HepG2 (cell line): ENCODE measurements around the gene DIPK1A. TPM values are rescaled to one million over a fixed set of nuclear protein-coding genes. Genes with fewer than 3 reads are reported as not detected.

Experiments used
- ATAC-seq: fragments of 200-7000 bp; cut with Tn5 transposase; 3 replicates; pipeline ENCODE4 v1.9.1; 2020; ENCODE audit warnings: mild to moderate bottlenecking, moderate library complexity
- BruUV-seq: library from RNA; stranded (reverse); fragments of 400-500 nt; replicated peaks from 2 replicates; lab custom pipeline; 2021; lab: Mats Ljungman, UMichigan
- CTCF ChIA-PET: fragments of 300-600 bp; formaldehyde crosslinking; extraction: SDS; loops from one replicate; lab custom pipeline; 2021; ENCODE audit warnings: low total read pairs, inconsistent platforms, low intra/inter-chr PET ratio; lab: Yijun Ruan, JAX
- POLR2A ChIA-PET: fragments of 350-600 bp; sonication (Branson Sonifier 250); formaldehyde crosslinking; loops from one replicate; lab custom pipeline; 2020; ENCODE audit warnings: antibody characterized with exemption, inconsistent platforms; lab: Yijun Ruan, JAX
- DNase-seq: peaks from one replicate; pipeline ENCODE4 v3.0.0-alpha.2; 2015; ENCODE audit warnings: low spot score
- FAIRE-seq: peaks from 3 replicates; lab custom pipeline; 2011; peaks lifted over from hg19 to GRCh38; lab: Jason Lieb, UNC
- H2AFZ ChIP-seq: one replicate; pipeline ENCODE4 v1.6.1; 2011; ENCODE audit warnings: low read length, inconsistent platforms
- H3K27ac ChIP-seq: fragments of 300-600 bp; 3 replicates; pipeline ENCODE4 v1.8.0; 2011; ENCODE audit warnings: mixed run types, mild to moderate bottlenecking, mixed read lengths, low read length, inconsistent platforms; ENCODE audit not compliant: insufficient read depth; ENCODE audit errors: extremely low read length
- H3K27me3 ChIP-seq, 2 experiments: fragments of 200-600 bp in 1 of 2; 2 replicates in 1 of 2; 3 replicates in 1 of 2; pipeline versions ENCODE4 v1.6.0 to v1.8.0; 2011; ENCODE audit warnings: low read length in 2 of 2, mild to moderate bottlenecking in 2 of 2, moderate library complexity in 2 of 2, inconsistent platforms in 1 of 2; ENCODE audit not compliant: insufficient read depth in 2 of 2, control insufficient read depth in 1 of 2
- H3K36me3 ChIP-seq, 2 experiments: fragments of 200-600 bp in 1 of 2; replicated peaks in 1 of 2; 2 replicates in 1 of 2; 3 replicates in 1 of 2; pipeline versions ENCODE4 v1.5.1 to v1.8.0; 2011; ENCODE audit warnings: low read length in 2 of 2, inconsistent platforms in 1 of 2; ENCODE audit not compliant: insufficient read depth in 2 of 2, control insufficient read depth in 1 of 2
- H3K4me1 ChIP-seq: 2 replicates; pipeline ENCODE4 v1.5.1; 2012; ENCODE audit warnings: low read length, inconsistent platforms; ENCODE audit not compliant: insufficient read depth
- H3K4me2 ChIP-seq: 2 replicates; pipeline ENCODE4 v1.6.0; 2011; ENCODE audit warnings: low read depth, low read length, inconsistent platforms
- H3K4me3 ChIP-seq, 3 experiments: fragments of 200-600 bp in 1 of 3; sonication (generic), shearing (Covaris generic) in 1 of 3; replicated peaks in 1 of 3; 2 replicates each; pipeline ENCODE4 v1.5.1; 2011 to 2016; ENCODE audit warnings: low read length in 3 of 3, inconsistent platforms in 2 of 3, low read depth in 2 of 3, mild to moderate bottlenecking in 2 of 3, control low read depth in 1 of 3, mixed read lengths in 1 of 3; ENCODE audit not compliant: insufficient read depth in 1 of 3
- H3K79me2 ChIP-seq: one replicate; pipeline ENCODE4 v1.6.1; 2011; ENCODE audit warnings: low read length, inconsistent platforms; ENCODE audit not compliant: insufficient read depth
- H3K9ac ChIP-seq: 2 replicates; pipeline ENCODE4 v1.6.0; 2011; ENCODE audit warnings: mild to moderate bottlenecking, low read depth, low read length, inconsistent platforms; ENCODE audit not compliant: insufficient read depth
- H3K9me3 ChIP-seq: 2 replicates; pipeline ENCODE4 v1.5.1; 2012; ENCODE audit warnings: mild to moderate bottlenecking, low read length
- H4K20me1 ChIP-seq: 2 replicates; pipeline ENCODE4 v1.6.0; 2011; ENCODE audit warnings: inconsistent platforms, mild to moderate bottlenecking, low read length, moderate library complexity; ENCODE audit not compliant: insufficient read depth
- POLR2AphosphoS2 ChIP-seq: IDR thresholded peaks from 2 replicates; pipeline ENCODE4 v1.6.1; 2011; ENCODE audit warnings: low read depth, low read length, improper control_type of control experiment
- RXRA ChIP-seq: sonication (generic); formaldehyde crosslinking; IDR thresholded peaks from 2 replicates; pipeline ENCODE4 v1.5.1; 2020; ENCODE audit warnings: missing genetic modification reagents
- SMAD9 ChIP-seq: sonication (generic); formaldehyde crosslinking; IDR thresholded peaks from 2 replicates; pipeline ENCODE4 v1.5.1; 2020; ENCODE audit warnings: mild to moderate bottlenecking, missing genetic modification reagents
- ZFAT ChIP-seq: sonication (generic); formaldehyde crosslinking; conservative IDR thresholded peaks from 2 replicates; pipeline ENCODE4 v1.8.1; 2023; ENCODE audit warnings: missing genetic modification reagents, inconsistent platforms
- ZFP62 ChIP-seq: sonication (generic); formaldehyde crosslinking; IDR thresholded peaks from 2 replicates; pipeline ENCODE4 v1.4.0; 2020; ENCODE audit warnings: missing genetic modification reagents
- ZNF17 ChIP-seq: sonication (generic); formaldehyde crosslinking; IDR thresholded peaks from 2 replicates; pipeline ENCODE4 v1.5.0; 2020; ENCODE audit warnings: mild to moderate bottlenecking, missing genetic modification reagents
- ZSCAN25 ChIP-seq: sonication (generic); formaldehyde crosslinking; IDR thresholded peaks from 2 replicates; pipeline ENCODE4 v1.8.0; 2022; ENCODE audit warnings: mild to moderate bottlenecking, missing genetic modification reagents
- WGBS: methylation state at CpG from one replicate; pipeline ENCODE4 v1.1.6; 2017; ENCODE audit warnings: low lambda C conversion rate; 5-methylcytosine and 5-hydroxymethylcytosine counted together
- in situ Hi-C: cut with HindIII; loops from 2 replicates; pipeline ENCODE4 v1.10.0; 2017; ENCODE audit warnings: low pct_unique_long_range_greater_than_20kb; ENCODE audit not compliant: extremely low pct_ligation_motif_present
- intact Hi-C: fragments of 100-400 bp; cut with micrococcal nuclease; formaldehyde crosslinking; loops from one replicate; pipeline ENCODE4 v1.10.0; 2022; ENCODE audit not compliant: unreplicated experiment
- polyA plus RNA-seq, 8 experiments: library from polyadenylated mRNA; depleted of rRNA in 3 of 8; stranded (reverse) in 7 of 8; unstranded in 1 of 8; fragments of >200 nt; fragmentation: Illumina TruSeq in 4 of 8; extraction: Trizol in 4 of 8; gene quantifications; 2 replicates each; pipeline versions ENCODE4 v1.2.1 to v1.2.3, GENCODE V29; 2011 to 2016; ENCODE audit warnings: low read depth in 4 of 8, missing spikeins in 1 of 8, mixed read lengths in 1 of 8; ENCODE audit not compliant: insufficient read depth in 1 of 8
- total RNA-seq, 5 experiments: library from RNA; depleted of rRNA; stranded (reverse); fragments of >200 nt; fragmentation: Illumina TruSeq; extraction: Trizol; gene quantifications; 2 replicates each; pipeline ENCODE4 v1.2.3, GENCODE V29; 2016; ENCODE audit warnings: low read depth in 1 of 5
- TF ChIP-seq, protein P1 (sequence below): sonication (generic); formaldehyde crosslinking; IDR thresholded peaks from 2 replicates; pipeline ENCODE4 v1.9.0; 2021; ENCODE audit warnings: missing genetic modification reagents, borderline replicate concordance

The DIPK1A gene
- total and polyA plus RNA-seq, 2 of the 13 experiments (the other 11 are each of a cell fraction or from before 2014, with no cell fraction given) = 8.4 TPM

DNA sequence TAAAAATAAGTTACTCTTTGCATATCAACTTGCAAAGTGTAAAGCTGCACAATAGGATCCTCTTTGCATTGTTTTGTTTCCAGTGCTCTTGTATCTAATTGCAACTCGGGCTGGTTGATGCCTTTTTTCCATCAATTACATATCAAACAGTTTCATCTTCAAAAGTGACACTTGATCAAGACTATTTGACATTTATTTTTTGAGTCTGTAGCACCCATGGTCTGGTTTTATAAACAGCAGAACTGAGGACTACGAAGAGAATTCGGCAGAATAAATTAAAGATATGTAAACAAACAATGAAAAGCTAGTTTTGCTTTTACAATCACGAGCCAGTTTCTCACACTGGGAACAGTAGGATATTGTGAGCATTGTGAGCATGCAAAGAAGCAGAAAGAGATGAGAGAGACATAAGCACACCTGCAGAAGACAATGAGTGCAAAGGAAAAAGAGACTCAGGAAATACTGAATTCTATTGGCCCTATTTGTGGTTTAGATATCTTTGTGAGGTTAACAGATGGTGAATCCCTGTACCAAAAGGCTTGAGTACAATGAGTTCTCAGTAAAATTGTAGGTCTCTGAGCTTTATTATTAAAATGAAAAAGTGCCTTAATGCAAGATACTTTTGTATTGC lies 84.1 kb downstream of the DIPK1A start:
- no peak overlapping the region for H3K4me2 ChIP-seq
- no peak for FAIRE-seq
- H3K27ac ChIP-seq = no peak overlapping the region
- CTCF ChIA-PET = no interaction called here
- H3K79me2 ChIP-seq = no peaks in the 10 kb centered on the region
- H2AFZ ChIP-seq = no peak overlapping the region
- POLR2A ChIA-PET = no interaction called here
- no peak for ATAC-seq
- no peaks in the 10 kb centered on the region for H3K4me1 ChIP-seq
- no peak overlapping the region for H3K4me3 ChIP-seq
- no TSS peak for BruUV-seq
- TF ChIP-seq ZSCAN25 (CRISPR knock-in tag) (no peak), POLR2AphosphoS2 (no peak), SMAD9 (CRISPR knock-in tag) (no peak), ZNF17 (CRISPR knock-in tag) (no peak), RXRA (CRISPR knock-in tag) (no peak), ZFP62 (no peak), ZFAT (CRISPR knock-in tag) (no peak)
- TF ChIP-seq, protein P1, sequence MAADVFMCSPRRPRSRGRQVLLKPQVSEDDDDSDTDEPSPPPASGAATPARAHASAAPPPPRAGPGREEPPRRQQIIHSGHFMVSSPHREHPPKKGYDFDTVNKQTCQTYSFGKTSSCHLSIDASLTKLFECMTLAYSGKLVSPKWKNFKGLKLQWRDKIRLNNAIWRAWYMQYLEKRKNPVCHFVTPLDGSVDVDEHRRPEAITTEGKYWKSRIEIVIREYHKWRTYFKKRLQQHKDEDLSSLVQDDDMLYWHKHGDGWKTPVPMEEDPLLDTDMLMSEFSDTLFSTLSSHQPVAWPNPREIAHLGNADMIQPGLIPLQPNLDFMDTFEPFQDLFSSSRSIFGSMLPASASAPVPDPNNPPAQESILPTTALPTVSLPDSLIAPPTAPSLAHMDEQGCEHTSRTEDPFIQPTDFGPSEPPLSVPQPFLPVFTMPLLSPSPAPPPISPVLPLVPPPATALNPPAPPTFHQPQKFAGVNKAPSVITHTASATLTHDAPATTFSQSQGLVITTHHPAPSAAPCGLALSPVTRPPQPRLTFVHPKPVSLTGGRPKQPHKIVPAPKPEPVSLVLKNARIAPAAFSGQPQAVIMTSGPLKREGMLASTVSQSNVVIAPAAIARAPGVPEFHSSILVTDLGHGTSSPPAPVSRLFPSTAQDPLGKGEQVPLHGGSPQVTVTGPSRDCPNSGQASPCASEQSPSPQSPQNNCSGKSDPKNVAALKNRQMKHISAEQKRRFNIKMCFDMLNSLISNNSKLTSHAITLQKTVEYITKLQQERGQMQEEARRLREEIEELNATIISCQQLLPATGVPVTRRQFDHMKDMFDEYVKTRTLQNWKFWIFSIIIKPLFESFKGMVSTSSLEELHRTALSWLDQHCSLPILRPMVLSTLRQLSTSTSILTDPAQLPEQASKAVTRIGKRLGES (CRISPR knock-in tag) = no peak
- no peaks in the 10 kb centered on the region for H3K27me3 ChIP-seq
- WGBS = 94% methylated on average over 4 of the region's 4 CpGs
- intact Hi-C loops = no loop called here
- H3K9me3 ChIP-seq = no peaks in the 10 kb centered on the region
- H3K9ac ChIP-seq = no peak overlapping the region
- no peaks in the 10 kb centered on the region for H4K20me1 ChIP-seq
- in situ Hi-C loops = no loop called here
- DNase-seq = no peak
- no peaks in the 10 kb centered on the region for H3K36me3 ChIP-seq
